Lung (tissue), 12 donors: ENCODE data around the gene GPR153. TPM values are rescaled to one million over a fixed set of nuclear protein-coding genes. Genes with fewer than 3 reads are reported as not detected.

Experiments used
- ATAC-seq: fragments of 200-7000 bp; cut with Tn5 transposase; one replicate; pipeline ENCODE4 v1.9.1; 2020; ENCODE audit warnings: moderate number of reproducible peaks; ENCODE audit not compliant: insufficient read depth, low FRiP score
- DNase-seq, 3 donors: peaks; one replicate each; pipeline ENCODE4 v3.0.0-alpha.2; 2013 to 2017
- H3K27ac ChIP-seq, 2 donors: one replicate each; pipeline ENCODE4 v1.5.1; 2013; ENCODE audit warnings: mild to moderate bottlenecking in 2 of 2, moderate library complexity in 2 of 2, control low read depth in 1 of 2, inconsistent platforms in 1 of 2, low read depth in 1 of 2, low read length in 1 of 2
- H3K27me3 ChIP-seq, 3 donors: one replicate each; pipeline ENCODE4 v1.5.1; 2013; ENCODE audit warnings: low read length in 2 of 3; ENCODE audit not compliant: control insufficient read depth in 3 of 3, insufficient read depth in 3 of 3
- H3K36me3 ChIP-seq, 4 donors: one replicate each; pipeline ENCODE4 v1.5.1; 2013; ENCODE audit warnings: low read length in 4 of 4, mild to moderate bottlenecking in 1 of 4, moderate library complexity in 1 of 4; ENCODE audit not compliant: control insufficient read depth in 4 of 4, insufficient read depth in 4 of 4
- H3K4me1 ChIP-seq, 5 donors: one replicate each; pipeline ENCODE4 v1.5.1; 2013; ENCODE audit warnings: low read length in 5 of 5, mild to moderate bottlenecking in 2 of 5, moderate library complexity in 1 of 5; ENCODE audit not compliant: control insufficient read depth in 5 of 5, insufficient read depth in 5 of 5
- H3K4me3 ChIP-seq: one replicate; pipeline ENCODE4 v1.5.1; 2013; ENCODE audit warnings: mild to moderate bottlenecking, control low read depth, moderate library complexity
- H3K9ac ChIP-seq, 2 donors: one replicate each; pipeline ENCODE4 v1.5.1; 2013; ENCODE audit warnings: low read length in 2 of 2, control low read depth in 1 of 2; ENCODE audit not compliant: insufficient read depth in 1 of 2
- H3K9me3 ChIP-seq, 4 donors: one replicate each; pipeline ENCODE4 v1.5.1; 2013; ENCODE audit warnings: low read length in 3 of 4, mild to moderate bottlenecking in 1 of 4, moderate library complexity in 1 of 4; ENCODE audit not compliant: control insufficient read depth in 4 of 4, insufficient read depth in 3 of 4
- CTCF ChIP-seq: IDR thresholded peaks from 2 replicates; pipeline ENCODE4 v1.5.1; 2012; ENCODE audit warnings: mild to moderate bottlenecking; ENCODE audit errors: control extremely low read depth, extremely low read depth
- WGBS, 2 donors: extraction: QIAGEN DNeasy Blood & Tissue Kit; methylation state at CpG; one replicate each; pipeline ENCODE4 v1.1.7; 2013; 5-methylcytosine and 5-hydroxymethylcytosine counted together
- polyA plus RNA-seq, 2 donors: library from polyadenylated mRNA; stranded (reverse); fragments of 200-250 nt; gene quantifications; one replicate each; pipeline ENCODE4 v1.2.1, GENCODE V29; 2013
- total RNA-seq, 2 donors: library from RNA; depleted of rRNA in 1 of 2; stranded (reverse); fragments of >200 nt in 1 of 2; gene quantifications; one replicate each; pipeline ENCODE4 v1.2.1, GENCODE V29; 2014 to 2021
- donor health status: control.
- donor health status: control.
- donor health status: Bipolar disorder and iron deficiency.
- donor health status: healthy.
- donor health status: DM: yes; HTN: yes; CAD: no.

Gene GPR153
- total and polyA plus RNA-seq, 4 donors, result 3.2 to 17.0 (median 6.2) TPM

GRCh38 chr1:6251681-6252373, 9.1 kb downstream of the GPR153 start:
- Histone ChIP-seq H3K4me1 (peaks cover 0 to 6% (median 0%) of the 10 kb centered on the region in 5 donors), H3K9ac (no peak overlapping the region), H3K4me3 (no peak overlapping the region), H3K9me3 (peaks cover 0 to 5% (median 0%) of the 10 kb centered on the region in 4 donors), H3K36me3 (peaks cover 0 to 12% (median 1%) of the 10 kb centered on the region in 4 donors), H3K27me3 (peaks cover 0 to 24% (median 0%) of the 10 kb centered on the region in 3 donors), H3K27ac (no peak overlapping the region)
- 81 to 83% methylated on average over 15 of the region's 15 CpGs for WGBS, 2 donors
- no peak for ATAC-seq
- no peak for TF ChIP-seq CTCF
- no peak for DNase-seq

GRCh38 chr1:6251233-6251632, 9.7 kb downstream of the GPR153 start:
- Histone ChIP-seq H3K9ac (no peak overlapping the region), H3K27me3 (peaks cover 0 to 28% (median 2%) of the 10 kb centered on the region in 3 donors), H3K9me3 (peaks cover 0 to 5% (median 0%) of the 10 kb centered on the region in 4 donors), H3K36me3 (peaks cover 0 to 12% (median 1%) of the 10 kb centered on the region in 4 donors), H3K4me1 (peaks cover 0 to 6% (median 0%) of the 10 kb centered on the region in 5 donors), H3K4me3 (no peak overlapping the region), H3K27ac (no peak overlapping the region)
- ATAC-seq (no peak), DNase-seq (no peak)
- TF ChIP-seq CTCF, result no peak
- WGBS, 2 donors, result 77 to 88% methylated on average over 19 of the region's 19 CpGs

GRCh38 chr1:6249739-6250689, 10.9 kb downstream of the GPR153 start:
- Histone ChIP-seq H3K9me3 (peaks cover 0 to 5% (median 0%) of the 10 kb centered on the region in 4 donors), H3K9ac (no peak overlapping the region), H3K36me3 (peaks cover 0 to 12% (median 1%) of the 10 kb centered on the region in 4 donors), H3K27ac (no peak overlapping the region), H3K27me3 (peaks cover 5 to 32% (median 8%) of the 10 kb centered on the region in 3 donors), H3K4me3 (no peak overlapping the region), H3K4me1 (peaks cover 0 to 14% (median 0%) of the 10 kb centered on the region in 5 donors)
- ATAC-seq, result no peak
- no peak for DNase-seq
- TF ChIP-seq CTCF, result no peak
- WGBS, 2 donors, result 22 to 27% methylated on average over 53 to 71 of the region's 71 CpGs
